ENCODE data around the gene DHFR.
A peak's percentile ranks its signal among the peaks of the same experiment; 100 is the strongest.
"Not testable (repeated sequence)": the region's sequence is repeated elsewhere in the genome, so short reads cannot be mapped to it uniquely, and the experiment has no call there.

Gene DHFR

DNA sequence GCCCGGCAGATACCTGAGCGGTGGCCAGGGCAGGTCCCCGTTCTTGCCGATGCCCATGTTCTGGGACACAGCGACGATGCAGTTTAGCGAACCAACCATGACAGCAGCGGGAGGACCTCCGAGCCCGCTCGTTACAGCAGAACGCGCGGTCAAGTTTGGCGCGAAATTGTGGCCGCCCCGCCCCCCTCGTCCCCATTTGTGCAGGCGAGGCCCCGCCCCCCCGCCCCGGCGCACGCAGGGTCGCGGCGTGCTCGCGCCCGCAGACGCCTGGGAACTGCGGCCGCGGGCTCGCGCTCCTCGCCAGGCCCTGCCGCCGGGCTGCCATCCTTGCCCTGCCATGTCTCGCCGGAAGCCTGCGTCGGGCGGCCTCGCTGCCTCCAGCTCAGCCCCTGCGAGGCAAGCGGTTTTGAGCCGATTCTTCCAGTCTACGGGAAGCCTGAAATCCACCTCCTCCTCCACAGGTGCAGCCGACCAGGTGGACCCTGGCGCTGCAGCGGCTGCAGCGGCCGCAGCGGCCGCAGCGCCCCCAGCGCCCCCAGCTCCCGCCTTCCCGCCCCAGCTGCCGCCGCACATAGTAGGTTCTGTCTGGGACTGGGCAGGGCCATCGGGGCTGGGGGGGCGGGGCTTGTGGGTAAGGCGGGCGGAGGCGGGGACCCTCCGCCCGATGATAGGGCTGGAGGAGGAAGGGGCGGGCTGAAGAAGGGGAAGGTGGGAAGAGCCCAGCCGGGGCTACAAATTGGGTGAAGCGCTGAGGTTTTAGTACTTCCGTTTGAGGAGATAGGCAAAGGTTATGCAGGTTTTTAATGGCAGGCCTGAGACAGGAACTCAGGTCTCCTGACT lies at the start of gene DHFR, which contains the start of gene MSH3:
DHFR (minus strand) TSS at position 593 of the 840 bp plus-strand sequence; CDS start at position 99, 494 bp downstream.
MSH3 (plus strand) TSS at position 262 of the 840 bp plus-strand sequence; CDS start at position 338, 76 bp downstream.
- peak; percentile 76 for DNase-seq

- DNase-seq = no peak
These were observed 49.4 kb upstream of the DHFR start for GRCh38 chr5:80704221-80704620.

- DNase-seq = no peak
These were observed 49.0 kb upstream of the DHFR start for GRCh38 chr5:80703747-80704146.

- no peak for DNase-seq
These were observed 48.5 kb upstream of the DHFR start for GRCh38 chr5:80703291-80703690.

- DNase-seq = no peak
These were observed 46.8 kb upstream of the DHFR start for GRCh38 chr5:80701597-80701996.

GRCh38 chr5:80698369-80698768 lies 43.6 kb upstream of the DHFR start:
- no peak for DNase-seq

DNA sequence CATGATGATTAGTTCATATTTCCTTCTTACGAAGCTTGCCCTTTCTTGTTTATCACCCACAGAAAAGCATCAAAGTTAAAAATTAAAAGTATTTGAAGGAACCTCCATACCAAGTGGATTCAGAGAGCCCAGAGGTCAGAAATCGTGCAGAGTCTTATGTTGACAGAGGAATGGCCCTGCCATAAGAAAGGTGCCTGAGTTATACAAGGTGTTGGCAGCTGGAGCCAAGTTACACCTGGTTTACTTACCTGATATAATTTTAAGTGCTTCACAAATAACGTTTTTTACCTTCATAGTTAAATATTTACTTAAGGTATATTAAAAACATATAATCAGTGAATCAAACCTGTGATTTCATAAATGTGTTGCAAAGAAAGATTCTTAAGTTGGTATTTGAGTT lies 42.3 kb upstream of the DHFR start:
- no peak for DNase-seq

DNA sequence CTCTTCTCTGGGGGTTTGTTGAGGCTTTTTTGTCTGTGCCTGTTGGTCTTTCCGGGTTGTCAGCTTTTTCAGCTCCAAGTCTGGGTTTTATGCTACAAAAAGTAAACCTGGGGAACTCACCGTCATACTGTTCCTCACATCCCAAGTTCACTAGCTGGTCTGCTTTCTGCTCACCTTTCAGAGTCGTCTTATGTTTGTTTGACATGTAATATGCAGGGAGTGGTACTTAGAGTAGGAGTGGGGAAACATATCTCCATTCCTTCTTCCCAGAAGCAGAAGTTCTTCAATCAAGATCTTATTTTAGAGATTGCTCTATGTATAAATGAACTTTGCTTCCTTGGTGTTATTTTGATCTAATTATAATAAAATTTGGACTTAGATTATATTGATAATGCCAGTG lies 41.7 kb upstream of the DHFR start:
- DNase-seq = no peak

DNA sequence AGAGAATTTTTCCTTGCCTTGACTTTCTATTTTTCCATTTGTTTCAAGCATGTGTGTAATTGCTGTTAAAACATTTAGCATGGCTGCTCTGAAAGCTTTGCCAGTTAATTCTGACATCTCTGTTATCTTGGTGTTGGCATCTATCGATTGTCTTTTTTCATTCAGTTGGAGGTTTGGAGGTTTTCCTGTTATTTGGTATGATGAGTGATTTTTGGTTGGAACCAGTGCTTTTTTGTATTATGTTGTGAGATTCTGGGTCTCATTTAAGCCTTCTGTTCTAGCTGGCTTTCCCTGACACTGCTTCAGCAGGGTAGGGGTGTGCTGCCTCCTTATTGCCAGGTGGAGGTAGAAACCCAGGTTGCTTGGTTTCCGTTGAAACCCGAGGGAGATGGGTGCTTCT lies 40.9 kb upstream of the DHFR start:
- DNase-seq = no peak

DNA sequence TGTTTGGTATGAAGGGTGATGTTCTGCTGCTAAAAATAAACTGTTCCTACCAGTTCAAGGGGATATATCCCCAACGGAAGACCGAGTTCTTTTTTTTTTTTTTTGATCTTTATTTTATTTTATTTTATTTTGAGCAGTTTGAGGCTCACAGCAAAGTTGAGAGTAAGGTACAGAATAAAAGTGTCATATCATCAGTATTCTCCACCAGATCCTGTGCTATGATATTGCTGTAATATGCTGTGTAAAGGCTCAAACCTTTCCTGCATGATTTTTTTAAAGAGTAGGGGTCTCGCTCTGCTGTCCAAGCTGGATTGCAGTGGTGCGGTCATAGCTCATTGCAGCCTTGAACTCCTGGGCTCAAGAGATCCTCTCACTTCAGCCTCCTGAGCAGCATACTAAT lies 34.8 kb upstream of the DHFR start:
- DNase-seq = no peak

DNA sequence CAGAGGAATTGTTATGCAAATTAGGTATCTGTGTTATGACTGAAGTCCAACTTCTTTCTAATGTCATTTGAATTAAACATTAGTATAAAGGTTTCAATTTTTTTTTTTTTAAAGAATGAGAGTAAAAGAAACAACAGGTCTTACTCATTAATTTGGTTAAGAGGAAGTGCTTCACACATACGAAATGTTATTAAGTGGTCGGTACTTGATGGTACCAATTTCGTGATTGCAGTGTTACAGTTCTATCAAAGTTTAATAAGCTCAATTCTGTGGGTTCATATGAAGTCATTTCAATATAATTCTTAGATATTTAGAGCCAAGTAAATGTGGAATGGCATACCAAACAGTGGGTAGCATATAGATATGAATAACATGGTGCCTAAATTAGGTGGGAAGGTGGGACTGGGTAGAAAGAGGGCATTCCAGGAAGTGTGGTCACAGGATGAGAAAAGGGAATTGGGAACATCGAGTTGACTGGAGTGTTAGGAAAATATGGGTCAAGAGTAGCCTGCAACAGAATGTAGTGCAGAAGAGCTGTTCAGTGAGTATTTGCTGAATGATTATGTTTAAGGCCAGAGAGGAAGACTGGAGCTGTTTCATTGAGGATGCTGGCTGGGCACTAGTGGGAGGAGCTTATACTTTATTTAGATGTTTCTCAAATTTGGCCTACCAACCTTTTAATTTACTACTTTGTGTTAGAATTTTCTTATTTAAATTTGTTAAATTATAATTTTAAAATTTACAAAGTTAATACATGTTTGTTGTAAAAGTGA lies 34.1 kb upstream of the DHFR start:
- DNase-seq = no peak

GRCh38 chr5:80686757-80687156 lies 32.0 kb upstream of the DHFR start:
- DNase-seq = no peak

DNA sequence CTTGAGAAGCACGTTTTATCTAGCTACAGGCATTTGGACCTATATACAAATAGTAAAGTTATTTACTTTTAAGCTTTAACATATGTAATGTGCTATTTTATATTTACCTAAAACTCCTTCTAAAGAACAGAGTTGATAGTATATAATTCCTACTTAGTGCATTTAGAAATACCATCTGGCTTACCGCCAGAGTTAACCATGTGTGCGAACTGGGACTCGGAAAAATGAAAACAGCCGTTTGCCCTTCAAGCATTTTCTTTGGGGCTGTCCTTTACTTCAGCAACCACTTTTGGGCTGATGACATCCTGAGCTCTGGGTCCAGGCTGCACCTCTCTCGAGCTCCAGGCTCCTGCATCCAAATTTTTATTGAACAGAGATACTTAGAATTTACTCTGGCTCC lies 21.9 kb upstream of the DHFR start:
- no peak for DNase-seq

- peak; percentile 7 for DNase-seq
These were observed 17.5 kb upstream of the DHFR start for GRCh38 chr5:80672140-80672736.

DNA sequence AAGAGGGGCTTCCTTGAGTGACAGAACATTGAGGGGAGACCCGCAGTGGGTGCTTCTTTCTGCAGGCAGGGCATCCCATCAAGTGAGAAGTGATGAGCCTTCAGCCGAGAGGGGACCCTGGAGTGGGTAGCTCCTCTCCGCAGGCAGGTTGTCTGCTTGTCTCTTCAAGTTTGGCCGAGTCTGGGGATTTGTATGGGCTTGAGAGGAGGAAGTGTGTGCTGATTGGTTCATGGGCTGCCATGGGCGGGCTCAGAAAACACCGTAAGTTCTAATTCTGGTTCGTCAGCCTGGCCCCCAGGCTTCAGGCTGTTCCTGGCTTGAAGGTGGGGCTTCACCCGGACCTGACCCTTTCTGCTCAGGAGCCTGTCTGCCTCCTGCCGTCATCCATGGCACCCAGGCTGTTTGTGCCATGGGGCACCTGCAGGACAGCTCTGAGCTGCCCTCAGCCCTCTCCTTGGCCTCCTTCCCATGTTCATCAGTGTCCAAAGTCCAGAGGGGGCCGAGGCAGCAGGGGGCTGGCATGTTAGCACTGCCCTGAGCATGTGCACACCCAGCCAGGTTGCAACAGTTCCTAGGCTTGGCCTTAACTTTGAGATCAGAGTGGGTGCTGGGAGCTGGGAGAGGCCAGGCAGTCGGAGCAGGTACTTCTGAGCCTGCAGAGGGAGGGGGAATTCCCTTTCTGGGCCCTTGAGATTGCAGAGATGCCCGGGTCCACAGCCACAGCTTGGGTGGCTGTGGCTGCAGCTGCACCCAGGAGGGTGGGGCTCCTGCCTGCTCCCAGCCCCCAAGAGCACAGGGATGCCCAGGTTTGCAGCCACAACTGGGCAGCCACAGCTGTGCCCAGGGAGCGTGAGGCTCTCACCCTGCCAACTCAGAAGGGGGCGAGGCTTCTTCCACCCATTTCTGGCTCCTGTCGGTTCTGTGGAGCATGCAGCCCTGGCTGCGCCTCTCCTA lies 13.5 kb upstream of the DHFR start:
- no peak for DNase-seq

DNA sequence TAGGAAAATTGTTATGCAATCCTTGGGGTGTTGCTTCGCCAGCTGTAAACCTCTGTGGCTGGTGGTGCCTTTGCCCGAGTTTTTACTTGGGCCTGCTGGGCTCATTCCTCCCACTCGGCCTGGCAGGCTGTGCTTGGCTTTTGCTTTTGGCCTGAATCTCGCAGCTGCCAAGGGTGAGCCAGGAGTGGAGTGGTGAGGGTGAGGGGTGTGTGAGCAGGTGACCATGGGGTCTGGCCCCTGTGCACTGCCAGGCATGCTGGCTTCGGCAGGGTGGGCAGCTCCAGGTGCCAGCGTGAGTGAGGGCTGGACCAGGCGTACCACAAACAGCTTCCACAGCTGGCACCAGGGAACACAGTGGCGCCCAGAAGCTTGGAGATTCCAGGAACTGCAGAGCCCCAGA lies 12.6 kb upstream of the DHFR start:
- DNase-seq = no peak

- DNase-seq = no peak
These were observed 10.3 kb upstream of the DHFR start for GRCh38 chr5:80665057-80665456.

DNA sequence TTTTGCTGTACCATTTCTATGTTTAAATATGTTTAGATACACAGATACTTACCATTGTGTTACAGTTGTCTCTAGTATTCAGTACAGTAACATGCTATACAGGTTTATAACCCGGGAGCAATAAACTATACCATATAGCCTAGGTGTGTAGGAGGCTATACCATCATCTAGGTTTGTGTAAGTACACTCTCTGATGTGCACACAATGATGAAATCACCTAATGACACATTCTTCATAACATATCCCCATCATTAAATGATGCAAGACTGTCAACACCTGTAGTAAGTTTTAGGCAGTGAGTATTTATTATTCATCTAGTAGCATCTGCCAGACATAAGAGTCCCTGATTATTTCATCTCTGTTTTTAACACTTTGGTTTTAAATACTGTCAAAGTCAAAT lies 7.3 kb upstream of the DHFR start:
- no peak for DNase-seq

GRCh38 chr5:80660661-80661060 lies 5.9 kb upstream of the DHFR start:
- not testable (repeated sequence) for DNase-seq

GRCh38 chr5:80659106-80659505 lies 4.3 kb upstream of the DHFR start:
- DNase-seq = no peak

DNA sequence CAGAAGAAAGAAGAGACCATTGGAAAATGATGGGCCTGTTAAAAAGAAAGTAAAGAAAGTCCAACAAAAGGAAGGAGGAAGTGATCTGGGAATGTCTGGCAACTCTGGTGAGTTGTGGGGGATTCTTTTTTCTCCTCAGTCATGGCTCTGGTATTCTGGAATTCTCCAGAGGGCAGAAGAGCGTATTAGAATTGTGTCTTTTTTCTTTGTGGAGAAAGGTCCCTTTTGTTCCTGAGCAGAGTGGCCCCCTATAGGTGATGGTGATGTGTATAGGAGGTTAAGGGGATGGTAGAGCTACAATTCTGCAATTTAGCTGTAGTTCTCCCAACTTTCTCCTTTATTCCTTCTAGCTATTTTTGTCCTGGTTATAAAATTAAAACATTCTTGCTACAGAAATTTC lies 1.6 kb upstream of the DHFR start:
- no peak for DNase-seq

- no peak for DNase-seq
These were observed 520 bp upstream of the DHFR start for GRCh38 chr5:80655231-80655774.
